ENCODE data around the gene TLR3.
"Not testable (repeated sequence)": the region's sequence is repeated elsewhere in the genome, so short reads cannot be mapped to it uniquely, and the experiment has no call there.

The TLR3 gene

DNA sequence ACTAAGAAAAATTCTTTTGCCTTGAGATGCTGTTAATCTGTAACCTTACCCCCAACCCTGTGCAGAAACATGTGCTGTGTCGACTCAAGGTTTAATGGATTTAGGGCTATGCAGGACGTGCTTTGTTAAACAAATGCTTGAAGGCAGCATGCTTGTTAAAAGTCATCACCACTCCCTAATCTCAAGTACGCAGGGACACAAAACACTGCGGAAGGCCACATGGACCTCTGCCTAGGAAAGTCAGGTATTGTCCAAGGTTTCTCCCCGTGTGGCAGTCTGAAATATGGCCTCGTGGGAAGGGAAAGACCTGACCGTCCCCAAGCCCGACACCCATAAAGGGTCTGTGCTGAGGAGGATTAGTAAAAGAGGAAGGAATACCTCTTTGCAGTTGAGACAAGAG, 18.8 kb upstream of the TLR3 start:
- DNase-seq, result not testable (repeated sequence)

DNA sequence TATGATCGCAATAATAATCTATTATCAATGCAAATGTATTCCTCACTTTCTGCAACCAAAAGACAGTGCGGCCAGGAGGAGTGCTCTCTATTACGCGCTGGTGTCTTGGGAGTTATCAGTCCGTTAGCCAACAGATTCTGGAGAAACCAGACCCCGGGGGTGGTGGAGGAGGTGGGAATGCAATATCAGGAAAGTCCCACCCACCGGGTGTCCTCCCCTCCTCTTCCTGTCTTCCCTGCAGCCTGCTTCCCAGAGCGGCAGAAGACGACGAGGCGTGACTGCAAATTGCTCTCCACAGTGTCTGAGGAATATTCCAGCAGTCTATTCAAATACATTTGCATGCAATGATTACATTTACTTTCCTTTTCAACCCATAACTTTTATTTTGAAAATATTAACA, 17.9 kb upstream of the TLR3 start:
- no peak for DNase-seq

DNA sequence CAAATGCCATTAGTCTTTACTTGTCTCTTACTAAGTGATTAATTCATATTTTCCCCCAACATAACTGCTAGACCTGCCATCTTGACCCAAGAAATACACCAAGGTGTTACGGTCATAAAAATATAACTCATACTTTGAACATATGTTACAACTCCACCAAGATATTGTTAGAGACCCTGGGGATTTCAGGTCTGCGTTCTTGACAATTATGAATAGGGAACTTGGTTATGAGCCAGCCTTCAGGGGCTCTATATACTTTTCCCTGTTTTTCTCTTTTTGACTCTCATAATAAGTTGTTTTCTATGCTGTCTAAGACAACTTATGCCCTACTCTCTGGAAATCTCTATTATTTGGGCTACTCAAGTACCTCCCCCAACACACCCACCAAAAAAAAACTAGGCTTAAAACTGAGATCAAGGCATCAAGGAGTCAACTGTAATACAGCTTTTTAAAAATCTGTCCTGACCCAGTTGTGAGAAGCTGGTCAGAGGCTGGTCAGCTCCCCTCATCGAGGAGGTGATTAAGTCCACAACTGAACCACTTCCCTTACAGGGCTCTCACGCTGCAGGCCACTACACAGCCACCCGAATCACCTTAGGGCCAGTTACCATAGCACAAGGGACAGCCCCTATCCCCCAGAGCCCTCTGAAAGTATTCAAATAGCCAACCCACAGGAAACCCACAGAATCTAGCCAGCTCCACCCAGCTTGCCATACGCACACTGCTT, 10.5 kb upstream of the TLR3 start:
- no peak for DNase-seq

DNA sequence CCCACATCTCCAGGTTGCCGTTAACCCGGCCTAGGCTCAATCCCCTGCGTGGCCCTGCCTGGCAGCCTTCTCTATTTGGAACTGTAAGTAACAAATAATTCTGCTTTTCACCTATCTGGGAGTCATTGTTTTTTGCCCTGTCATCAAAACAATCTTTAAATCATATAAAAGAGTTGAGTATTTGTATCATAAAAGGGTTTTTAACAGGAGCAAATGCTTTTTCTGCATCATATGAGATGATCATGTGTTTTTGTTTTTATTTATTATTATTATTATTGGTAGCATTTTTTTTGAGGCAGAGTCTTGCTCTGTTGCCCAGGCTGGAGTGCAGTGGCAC, 10.0 kb upstream of the TLR3 start:
- no peak for DNase-seq

DNA sequence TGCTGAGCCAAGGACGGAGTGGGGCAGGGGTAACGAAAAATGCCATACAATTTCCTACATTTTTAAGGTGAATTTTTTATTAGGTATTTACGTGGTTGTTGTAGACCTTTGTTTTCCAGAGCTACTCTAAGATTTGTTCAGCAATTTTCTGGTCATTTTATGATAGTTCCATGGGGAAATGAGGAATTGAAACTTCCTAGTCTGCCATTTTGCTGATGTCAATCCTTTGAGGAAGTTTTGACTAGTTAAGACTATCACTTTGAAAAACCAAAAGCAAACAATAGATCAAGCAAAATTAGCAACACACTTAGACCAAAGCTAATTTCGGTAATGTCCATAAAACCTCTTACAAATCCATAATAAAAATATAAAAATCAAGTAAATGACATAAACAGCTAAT, 7.0 kb upstream of the TLR3 start:
- DNase-seq, result no peak

DNA sequence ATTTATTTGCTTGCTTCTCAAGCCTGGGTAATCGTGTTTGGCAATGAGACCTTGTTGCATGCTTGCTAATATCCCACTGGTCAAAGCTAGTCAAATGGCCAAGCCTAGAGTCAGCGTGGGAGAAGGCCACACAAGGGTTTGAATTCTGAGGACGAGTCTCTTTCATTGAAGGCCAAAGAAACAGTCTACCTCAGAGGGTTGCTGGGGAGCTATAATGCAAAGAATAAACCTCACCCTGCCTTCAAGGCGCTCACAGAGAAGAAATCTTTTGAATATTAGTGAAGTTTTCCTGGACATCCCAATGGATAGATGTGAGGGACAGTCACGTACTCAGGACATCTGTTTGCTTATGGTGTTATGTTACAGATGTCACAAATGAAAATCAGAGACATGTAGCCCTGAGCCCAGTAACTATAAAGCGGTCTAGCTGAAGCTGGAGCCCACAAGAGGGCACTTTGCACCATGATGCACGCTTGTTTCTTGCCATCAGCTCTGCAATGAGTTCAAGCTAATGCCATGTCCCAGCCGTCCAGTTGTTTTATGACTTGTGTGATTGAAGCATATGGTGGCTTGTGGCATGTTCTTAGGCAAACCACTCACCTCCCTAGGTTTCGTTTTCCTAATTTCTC, 1.1 kb upstream of the TLR3 start:
- peak; percentile 52 for DNase-seq

DNA sequence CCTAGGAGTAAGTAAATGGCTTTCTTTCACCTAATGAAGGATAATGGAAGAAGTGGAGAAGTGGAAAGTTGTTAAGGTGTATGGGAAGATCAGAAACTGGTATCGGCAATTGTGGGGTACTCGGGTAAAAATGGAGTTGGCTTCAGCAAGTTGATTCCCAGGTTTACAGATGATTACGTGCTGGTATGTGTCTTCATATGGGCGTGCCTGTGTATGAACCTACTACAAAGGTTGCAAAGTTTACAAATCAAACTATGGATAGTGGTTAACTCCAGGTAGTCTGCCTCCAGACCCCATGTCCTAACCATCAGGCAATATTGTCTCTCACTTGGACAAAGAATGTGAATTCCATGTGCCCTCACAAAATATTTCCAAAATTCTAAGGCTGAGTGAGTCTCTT, 773 bp downstream of the TLR3 start:
- DNase-seq, result no peak

DNA sequence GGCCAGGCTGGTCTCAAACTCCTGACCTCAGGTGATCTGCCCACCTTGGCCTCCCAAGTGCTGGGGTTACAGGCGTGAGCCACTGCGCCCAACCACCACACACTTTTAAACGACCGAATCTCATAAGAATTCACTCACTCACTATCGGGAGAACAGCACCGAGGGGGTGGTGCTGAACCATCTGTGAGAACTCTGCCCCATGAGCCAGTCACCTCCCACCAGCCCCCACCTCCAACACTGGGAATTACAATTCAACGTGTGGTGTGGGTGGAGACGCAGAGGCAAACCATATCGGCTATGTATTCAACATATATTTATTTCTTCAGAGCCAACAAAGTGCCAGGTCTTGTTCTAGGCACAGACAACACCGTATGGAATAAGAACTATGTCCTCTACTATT, 3.6 kb downstream of the TLR3 start:
- no peak for DNase-seq

DNA sequence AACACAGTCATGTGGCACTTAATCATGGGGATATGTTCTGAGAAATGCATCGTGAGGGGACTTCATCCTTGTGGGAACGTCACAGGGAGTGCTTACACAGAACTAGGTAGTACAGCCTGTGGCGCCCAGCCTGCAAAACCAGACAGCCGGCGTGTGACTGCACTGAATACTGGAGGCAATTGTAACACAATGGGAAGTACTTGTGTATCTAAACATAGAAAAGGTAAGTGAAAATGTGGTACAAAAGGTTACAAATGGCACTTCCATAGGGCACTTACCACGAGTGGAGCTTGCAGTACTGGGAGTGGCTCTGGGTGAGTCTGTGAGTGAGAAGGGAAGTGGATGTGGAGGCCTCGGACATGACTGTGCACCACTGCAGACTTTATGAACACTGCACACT, 5.2 kb downstream of the TLR3 start:
- no peak for DNase-seq

DNA sequence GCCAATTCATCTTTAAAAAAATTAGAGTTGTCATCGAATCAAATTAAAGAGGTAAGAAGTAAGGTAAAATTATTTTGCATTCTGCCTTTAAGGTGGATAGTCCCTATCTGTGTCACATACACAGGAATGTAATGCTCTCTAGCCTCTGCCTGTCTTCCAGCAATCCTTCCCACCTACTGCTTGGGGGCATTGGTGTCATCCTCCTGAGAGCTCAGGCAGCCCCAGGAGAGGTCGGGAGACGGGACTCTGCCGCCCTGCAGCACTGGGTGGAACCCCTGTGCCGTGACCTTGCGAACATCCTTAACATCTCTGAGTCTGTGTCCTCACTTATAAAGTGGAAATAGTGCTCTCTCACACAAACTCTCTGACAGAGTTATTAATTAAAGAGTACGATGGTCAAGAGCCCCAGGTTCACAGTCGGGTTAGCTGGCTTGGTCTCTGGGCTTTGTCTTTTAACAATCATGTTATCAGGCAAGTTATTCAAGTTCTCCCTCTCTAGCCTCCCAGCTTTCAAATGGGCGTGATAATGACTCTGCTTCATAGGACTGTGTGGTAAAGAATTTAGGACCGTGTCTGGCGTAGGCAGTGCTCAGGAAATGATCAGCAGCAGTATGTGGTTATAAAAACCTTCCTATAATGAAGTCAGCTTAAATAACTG, 10.2 kb downstream of the TLR3 start:
- DNase-seq, result no peak

DNA sequence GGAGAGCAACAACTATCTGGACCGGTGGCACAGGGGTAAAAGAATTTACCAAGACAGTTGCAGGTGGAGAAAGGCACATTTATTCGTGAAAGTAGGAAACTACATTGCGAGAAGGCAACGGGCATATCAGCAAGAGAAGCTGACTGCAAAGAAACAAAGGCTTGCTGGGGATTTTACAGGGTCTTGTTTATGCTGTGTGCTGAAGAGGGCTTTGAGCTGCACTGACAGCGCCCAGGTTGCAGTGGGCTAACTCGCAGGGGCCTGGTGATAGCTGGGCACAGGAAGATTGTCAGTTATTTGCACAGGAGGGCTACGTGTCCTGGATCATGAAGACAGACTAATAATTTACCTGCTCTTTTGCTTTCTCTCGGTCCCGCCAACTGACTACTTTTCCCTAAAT, 10.7 kb downstream of the TLR3 start:
- DNase-seq, result no peak

DNA sequence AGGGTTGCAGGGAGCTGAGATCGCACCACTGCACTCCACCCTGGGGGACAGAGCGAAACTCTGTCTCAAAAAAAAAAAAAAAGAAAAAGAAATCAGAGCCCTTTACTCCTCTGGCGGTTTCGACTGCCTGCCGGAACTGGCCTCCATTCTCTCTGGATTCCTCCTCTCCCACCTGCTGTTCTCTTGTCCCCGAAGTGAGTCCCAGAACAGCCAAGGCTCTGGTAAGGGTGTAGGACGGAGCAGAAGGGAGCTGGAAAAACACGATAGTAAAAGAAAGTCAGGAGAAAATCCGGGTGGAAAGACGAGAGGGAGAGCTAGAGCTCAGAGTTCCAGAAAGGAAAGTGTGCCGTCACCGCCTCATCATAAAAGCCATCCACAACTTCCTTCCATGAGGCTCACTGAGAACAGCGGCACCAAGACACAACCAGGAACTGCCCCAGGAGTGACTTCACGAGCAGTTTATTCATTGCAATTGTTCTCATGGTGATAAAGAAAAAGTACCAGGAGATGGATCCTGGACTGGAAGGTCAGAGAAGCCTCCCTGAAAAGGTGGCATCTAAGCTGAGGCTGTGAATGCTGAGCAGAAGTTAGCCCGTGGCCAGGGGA, 12.3 kb downstream of the TLR3 start:
- no peak for DNase-seq

DNA sequence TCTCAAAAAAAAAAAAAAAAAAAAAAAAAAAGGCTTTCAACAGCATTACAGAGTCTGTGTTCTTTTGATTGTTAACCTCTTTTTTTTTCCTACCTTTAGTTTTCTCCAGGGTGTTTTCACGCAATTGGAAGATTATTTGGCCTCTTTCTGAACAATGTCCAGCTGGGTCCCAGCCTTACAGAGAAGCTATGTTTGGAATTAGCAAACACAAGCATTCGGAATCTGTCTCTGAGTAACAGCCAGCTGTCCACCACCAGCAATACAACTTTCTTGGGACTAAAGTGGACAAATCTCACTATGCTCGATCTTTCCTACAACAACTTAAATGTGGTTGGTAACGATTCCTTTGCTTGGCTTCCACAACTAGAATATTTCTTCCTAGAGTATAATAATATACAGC, 13.3 kb downstream of the TLR3 start:
- DNase-seq, result no peak

DNA sequence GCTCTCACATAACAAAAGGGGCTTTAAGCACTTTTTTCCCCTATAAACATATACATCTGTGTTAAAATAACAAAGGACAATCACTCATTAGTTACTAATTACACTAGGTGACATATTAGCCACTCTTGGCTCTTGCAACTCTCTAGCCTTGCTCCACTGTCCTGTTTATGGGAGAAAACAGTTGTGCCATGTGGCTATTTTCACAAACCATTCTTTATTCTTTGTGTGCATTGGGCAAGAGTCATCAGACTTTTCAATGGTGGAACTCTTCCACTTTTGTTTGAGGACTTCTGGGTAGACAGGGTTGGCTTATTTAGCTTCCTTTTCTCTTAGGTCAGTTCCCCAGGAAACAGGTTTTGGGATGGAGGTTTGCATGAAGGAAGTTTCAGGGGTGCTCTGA, 19.6 kb downstream of the TLR3 start:
- DNase-seq, result no peak

DNA sequence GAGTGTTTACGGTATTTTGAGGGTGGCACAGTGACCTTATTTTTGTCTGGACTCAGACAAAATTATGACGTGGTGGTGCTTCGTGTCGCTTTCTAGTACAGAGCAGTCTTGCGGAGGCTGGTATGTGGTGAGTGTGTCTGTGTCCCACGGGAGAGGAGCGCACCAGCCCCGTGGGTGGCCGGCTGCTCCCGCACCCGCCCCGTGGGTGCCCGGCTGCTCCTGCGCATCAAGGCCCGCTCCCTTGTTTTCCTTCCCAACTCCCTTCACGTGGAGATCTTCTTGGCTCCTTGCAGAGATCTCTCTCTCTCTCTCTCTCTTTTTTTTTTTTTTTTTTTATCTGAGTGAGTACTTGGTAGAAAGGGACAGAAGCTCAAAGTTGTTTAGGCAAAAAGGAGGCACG, 23.3 kb downstream of the TLR3 start:
- no peak for DNase-seq

DNA sequence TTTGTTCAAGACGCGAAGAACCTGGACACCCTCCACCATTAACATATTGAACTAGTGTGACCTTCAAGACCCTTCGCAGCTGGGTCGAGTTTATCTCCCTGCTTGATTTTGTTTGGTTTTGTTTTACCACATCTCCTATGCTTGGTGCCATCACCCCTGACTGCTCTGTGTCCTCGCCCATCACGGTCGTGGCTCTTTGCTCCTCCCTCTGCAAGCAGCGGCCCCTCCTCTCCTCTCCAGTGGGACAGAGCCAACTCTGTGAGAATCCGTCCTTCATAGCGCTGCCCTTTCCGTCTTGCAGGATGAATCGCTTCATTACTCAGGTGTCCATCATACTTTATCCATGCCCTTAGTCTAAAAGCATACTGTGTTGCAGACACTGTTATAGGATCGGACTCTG, 26.4 kb downstream of the TLR3 start:
- DNase-seq, result no peak

DNA sequence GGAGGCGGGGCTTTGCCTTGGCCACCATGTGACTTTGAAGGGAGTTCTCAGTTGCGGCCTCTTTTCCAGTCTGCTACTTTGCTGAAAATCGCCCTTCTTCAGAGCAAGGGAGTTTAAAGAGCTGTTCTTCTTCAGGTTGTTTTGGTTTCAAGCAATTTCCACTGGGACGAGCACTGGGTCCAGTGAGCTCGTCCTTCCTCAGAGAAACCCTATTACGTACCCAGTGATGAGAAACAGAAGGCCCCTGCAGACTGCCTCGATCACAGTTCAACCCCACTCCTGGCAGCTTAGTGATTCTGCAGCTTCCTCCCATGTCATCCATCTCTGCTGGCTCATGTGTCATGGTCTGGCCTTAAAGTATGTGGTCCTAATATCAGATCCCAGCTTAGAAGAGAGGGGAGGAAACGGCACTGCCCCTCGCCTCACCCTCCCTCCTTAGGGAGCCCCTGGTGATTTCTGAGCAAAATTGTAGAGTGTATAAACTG, 27.8 kb downstream of the TLR3 start:
- DNase-seq, result no peak

DNA sequence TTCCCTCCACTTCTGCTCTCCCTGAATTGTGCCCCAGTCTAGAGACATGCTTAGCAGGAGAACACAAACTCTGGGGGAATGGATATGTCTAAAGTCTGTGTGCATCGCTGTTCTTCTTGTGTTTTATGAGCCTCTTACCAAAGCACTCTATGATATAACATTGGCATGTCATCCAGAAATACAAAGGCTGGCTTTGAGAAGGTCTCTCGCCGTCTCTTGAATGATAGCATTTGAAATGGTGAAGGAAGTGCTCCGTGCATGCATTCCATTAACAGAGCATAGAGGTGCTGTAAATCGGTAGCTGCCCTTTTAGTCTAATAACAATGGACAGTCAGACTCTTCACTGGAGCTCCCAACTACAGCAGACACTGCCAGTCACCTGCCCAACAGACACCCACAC, 28.4 kb downstream of the TLR3 start:
- DNase-seq, result no peak

DNA sequence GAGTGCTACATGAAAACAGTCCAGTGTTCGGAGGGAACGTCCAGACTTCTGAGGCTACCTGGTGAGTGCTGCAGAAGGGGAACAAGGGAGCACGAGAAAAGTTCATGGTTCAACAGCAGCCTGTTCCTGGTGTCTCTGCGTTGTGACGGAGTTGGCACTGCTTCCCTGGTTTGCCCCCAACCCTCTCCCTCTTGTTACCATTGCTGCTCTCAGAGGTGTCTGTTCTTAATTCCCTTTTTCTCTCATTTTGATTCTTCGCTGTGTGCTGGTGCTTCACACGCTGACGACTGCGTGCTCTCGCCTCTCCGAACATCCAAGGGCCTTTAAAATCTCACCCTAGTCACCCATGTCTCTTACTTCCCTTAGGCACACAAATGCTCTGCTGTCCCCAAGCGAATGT, 34.0 kb downstream of the TLR3 start:
- no peak for DNase-seq

DNA sequence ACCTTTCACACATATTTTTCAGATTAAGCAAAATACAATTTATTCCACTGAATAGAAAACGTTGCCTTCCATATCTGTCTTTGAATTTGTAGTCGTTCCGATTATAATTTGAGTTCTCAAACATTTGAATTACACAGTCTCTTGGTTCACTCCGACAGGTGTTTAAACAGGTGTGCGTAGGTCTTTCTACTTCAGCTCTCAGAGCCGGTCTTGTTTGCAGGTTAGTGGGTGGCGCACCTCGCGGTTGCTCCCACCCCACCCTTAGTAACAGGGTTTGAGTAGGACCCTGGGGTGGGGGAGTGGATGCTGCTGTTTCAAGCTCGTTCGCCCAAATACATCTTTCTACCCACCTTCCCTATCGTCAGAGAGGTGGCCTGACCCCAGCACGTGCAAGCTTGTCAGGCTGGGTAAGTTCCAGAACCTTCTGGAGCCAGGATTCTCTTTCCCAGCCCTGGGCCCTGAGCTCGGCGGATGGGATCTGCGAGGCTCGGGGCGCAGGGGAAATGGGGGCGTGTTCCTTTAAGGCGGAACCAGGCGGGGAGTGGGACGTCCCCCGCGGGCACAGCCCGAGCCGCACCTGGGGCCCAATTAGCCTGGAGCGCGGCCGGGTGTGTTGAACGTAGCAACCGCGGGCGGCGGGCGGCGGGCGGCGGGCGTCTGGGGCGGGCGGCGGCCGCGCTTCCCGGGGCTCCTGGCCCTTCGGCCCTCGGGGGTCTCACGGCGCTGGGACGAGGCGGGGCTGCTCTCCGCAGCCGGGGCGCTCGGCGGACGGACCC, 35.3 kb downstream of the TLR3 start, which contains the start of gene FAM149A:
Gene FAM149A, plus strand, starts transcription at position 591 of the 776 bp plus-strand sequence.
- no peak for DNase-seq

DNA sequence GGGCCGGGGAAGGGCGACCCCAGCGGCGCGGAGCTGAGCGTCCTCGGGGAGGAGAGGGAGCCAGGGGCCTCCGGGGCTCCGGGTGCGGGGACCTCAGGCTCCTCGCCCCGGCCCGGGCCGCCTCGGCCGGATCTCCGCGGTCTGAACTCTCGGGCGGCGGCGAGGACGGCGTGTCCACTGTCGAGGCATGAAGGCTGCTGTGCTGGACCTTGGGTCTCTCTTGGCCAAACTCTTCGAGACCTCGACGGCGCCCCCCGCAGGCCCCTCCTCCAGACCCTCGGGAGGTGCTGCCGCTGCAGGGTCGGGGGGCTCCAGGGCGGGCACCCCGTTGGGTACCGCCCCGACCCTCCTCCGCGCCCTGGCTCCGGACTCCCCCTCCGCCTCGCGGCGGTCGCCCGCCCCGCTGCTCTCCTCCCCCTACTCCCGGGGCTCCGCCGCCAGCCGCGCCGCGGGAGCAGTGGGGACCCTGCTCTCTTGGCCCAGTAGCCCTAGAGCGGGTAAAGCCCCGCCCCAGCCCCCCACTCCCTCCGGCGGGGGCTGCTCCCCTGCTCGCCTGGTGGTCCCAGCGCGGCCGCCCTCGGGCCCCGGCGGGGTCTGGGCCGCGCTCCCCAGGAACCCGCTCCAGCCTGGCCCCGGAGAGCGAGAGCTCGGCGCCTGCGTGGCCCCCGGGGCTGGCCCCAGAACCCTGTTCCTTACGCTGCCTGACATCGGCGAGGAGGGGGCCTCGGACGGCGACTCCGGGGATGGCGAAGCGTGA, 36.1 kb downstream of the TLR3 start:
- peak; percentile 33 for DNase-seq

DNA sequence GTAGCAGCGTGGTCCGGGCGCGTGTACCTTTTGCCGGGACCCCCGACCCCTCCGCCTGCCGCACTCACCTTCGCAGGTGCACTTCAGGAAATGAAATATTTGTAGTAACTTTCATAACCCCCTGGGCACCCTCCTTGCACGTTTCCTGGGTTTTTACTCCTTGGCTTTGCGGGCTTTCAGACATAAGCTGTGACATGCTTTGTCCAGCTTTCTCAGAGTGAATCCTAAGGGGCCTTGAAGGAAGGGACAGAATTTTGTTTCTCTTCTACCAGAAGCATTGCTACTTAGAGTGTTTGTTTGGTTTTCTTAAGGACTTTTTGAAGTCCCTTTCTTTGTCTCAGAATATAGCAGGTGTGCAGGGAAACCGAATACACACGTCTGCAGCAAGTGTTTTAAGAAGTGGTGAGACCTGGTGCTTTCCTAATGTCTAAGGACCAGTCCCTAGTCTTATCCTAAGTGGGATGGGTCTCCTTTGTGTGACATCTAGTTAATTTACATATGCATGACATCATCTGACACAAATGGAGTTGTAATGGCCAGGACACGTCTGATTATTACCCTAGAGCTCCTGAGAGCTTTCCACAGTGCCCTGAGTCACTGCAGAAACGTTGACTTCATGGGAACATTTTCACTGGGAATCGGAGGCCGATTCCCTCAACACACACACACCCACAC, 36.8 kb downstream of the TLR3 start:
- DNase-seq, result no peak

All from femur (tissue), 1 donor.